A673 (cell line): ENCODE results near the gene DOCK4. TPM values are rescaled to one million over a fixed set of nuclear protein-coding genes. Genes with fewer than 3 reads are reported as not detected.
A peak's percentile ranks its signal among the peaks of the same experiment; 100 is the strongest.

ENCODE experiments used
- BruUV-seq: library from RNA; stranded (reverse); fragments of 400-500 nt; replicated peaks from 2 replicates; lab custom pipeline; 2021; lab: Mats Ljungman, UMichigan
- CTCF ChIA-PET: fragments of 300-600 bp; sonication (Branson Sonifier 250); formaldehyde crosslinking; loops from one replicate; lab custom pipeline; 2022; ENCODE audit warnings: antibody characterized with exemption; lab: Charles Lee
- POLR2A ChIA-PET: fragments of 300-600 bp; sonication (Branson Sonifier 250); formaldehyde crosslinking; loops from one replicate; lab custom pipeline; 2022; ENCODE audit warnings: antibody characterized with exemption; ENCODE audit not compliant: low non-redundant PET; lab: Charles Lee
- DNase-seq: peaks from one replicate; pipeline ENCODE4 v3.0.0-alpha.2; 2015; ENCODE audit warnings: low spot score
- H3K27ac ChIP-seq: fragments of 200-600 bp; sonication (generic); 2 replicates; pipeline ENCODE4 v1.5.1; 2016; ENCODE audit warnings: mixed run types, low read depth, mild to moderate bottlenecking, mixed read lengths, antibody characterized with exemption, low read length; ENCODE audit not compliant: poor library complexity, severe bottlenecking
- H3K27me3 ChIP-seq: fragments of 200-600 bp; sonication (generic); replicated peaks from 2 replicates; pipeline ENCODE4 v1.6.1; 2017; ENCODE audit warnings: mixed run types, low read depth, mild to moderate bottlenecking, mixed read lengths, antibody characterized with exemption, low read length; ENCODE audit not compliant: insufficient read depth, poor library complexity
- H3K36me3 ChIP-seq: fragments of 200-600 bp; sonication (generic); 2 replicates; pipeline ENCODE4 v1.6.1; 2016; ENCODE audit warnings: mixed run types, mild to moderate bottlenecking, mixed read lengths, antibody characterized with exemption, low read length; ENCODE audit not compliant: insufficient read depth, poor library complexity, severe bottlenecking
- H3K4me1 ChIP-seq: fragments of 200-600 bp; sonication (generic); 2 replicates; pipeline ENCODE4 v1.6.1; 2017; ENCODE audit warnings: mixed run types, mild to moderate bottlenecking, mixed read lengths, antibody characterized with exemption, low read length; ENCODE audit not compliant: insufficient read depth, poor library complexity, severe bottlenecking
- H3K4me3 ChIP-seq: fragments of 200-600 bp; sonication (generic); 2 replicates; pipeline ENCODE4 v1.5.1; 2016; ENCODE audit warnings: low read depth, mixed run types, mild to moderate bottlenecking, mixed read lengths, low read length; ENCODE audit not compliant: poor library complexity, severe bottlenecking
- H3K9me3 ChIP-seq: fragments of 200-600 bp; sonication (generic); 2 replicates; pipeline ENCODE4 v1.6.1; 2016; ENCODE audit warnings: mixed run types, low read depth, mild to moderate bottlenecking, mixed read lengths, antibody characterized with exemption, low read length; ENCODE audit not compliant: poor library complexity, severe bottlenecking
- CTCF ChIP-seq: fragments of 300-800, 200-600 bp; sonication (generic); conservative IDR thresholded peaks from 2 replicates; pipeline ENCODE4 v1.5.1; 2017; ENCODE audit warnings: low read depth, mild to moderate bottlenecking, antibody characterized with exemption, low read length, moderate library complexity, mixed read lengths
- EZH2 ChIP-seq: fragments of 200-600 bp; sonication (generic); IDR thresholded peaks from 2 replicates; pipeline ENCODE4 v1.6.1; 2017; ENCODE audit warnings: borderline replicate concordance, low read depth, mild to moderate bottlenecking, mixed read lengths, antibody characterized with exemption, low read length; ENCODE audit not compliant: poor library complexity, severe bottlenecking
- intact Hi-C: fragments of 100-400 bp; cut with micrococcal nuclease; formaldehyde crosslinking; loops from one replicate; pipeline ENCODE4 v1.10.0; 2022; ENCODE audit not compliant: unreplicated experiment
- total RNA-seq: library from RNA; stranded (reverse); gene quantifications from 2 replicates; pipeline ENCODE4 v1.2.3, GENCODE V29; 2021

The DOCK4 gene
- total RNA-seq, 1 experiment from 2014 or later = 28.5 TPM

- no peaks in the 10 kb centered on the region for H3K27me3 ChIP-seq
- no peaks in the 10 kb centered on the region for H3K9me3 ChIP-seq
- DNase-seq = no peak
- TF ChIP-seq EZH2 (no peak), CTCF (no peak)
- BruUV-seq = no TSS peak
- no peak overlapping the region for H3K4me3 ChIP-seq
- no peaks in the 10 kb centered on the region for H3K36me3 ChIP-seq
- peaks cover 12% of the 10 kb centered on the region for H3K4me1 ChIP-seq
- intact Hi-C loops = no loop called here
- no peak overlapping the region for H3K27ac ChIP-seq
- CTCF ChIA-PET = no interaction called here
- POLR2A ChIA-PET = no interaction called here
Measured at GRCh38 chr7:112168915-112169314, 37.3 kb downstream of the DOCK4 start.

GRCh38 chr7:112167147-112167546 lies 39.1 kb downstream of the DOCK4 start:
- POLR2A ChIA-PET = no interaction called here
- intact Hi-C loops = no loop called here
- Histone ChIP-seq H3K9me3 (no peaks in the 10 kb centered on the region), H3K27me3 (no peaks in the 10 kb centered on the region), H3K27ac (no peak overlapping the region), H3K4me1 (peaks cover 11% of the 10 kb centered on the region), H3K4me3 (no peak overlapping the region), H3K36me3 (no peaks in the 10 kb centered on the region)
- TF ChIP-seq CTCF = no peak
- no peak for TF ChIP-seq EZH2
- BruUV-seq = no TSS peak
- CTCF ChIA-PET = no interaction called here
- no peak for DNase-seq

GRCh38 chr7:112162784-112163506 lies 43.3 kb downstream of the DOCK4 start:
- intact Hi-C loops = no loop called here
- peaks cover 34% of the 10 kb centered on the region for H3K4me1 ChIP-seq
- H3K4me3 ChIP-seq = no peak overlapping the region
- no peaks in the 10 kb centered on the region for H3K9me3 ChIP-seq
- no peak for TF ChIP-seq CTCF
- TF ChIP-seq EZH2 = no peak
- BruUV-seq = no TSS peak
- H3K27ac ChIP-seq = no peak overlapping the region
- CTCF ChIA-PET = no interaction called here
- no peaks in the 10 kb centered on the region for H3K27me3 ChIP-seq
- POLR2A ChIA-PET = no interaction called here
- no peaks in the 10 kb centered on the region for H3K36me3 ChIP-seq
- peak; percentile 3 for DNase-seq
